ENCODE results near the gene NCF4. TPM values are rescaled to one million over a fixed set of nuclear protein-coding genes. Genes with fewer than 3 reads are reported as not detected.
A peak's percentile ranks its signal among the peaks of the same experiment; 100 is the strongest.

NCF4 gene
- total RNA-seq, 2 donors from 2014 or later, result not detected

GRCh38 chr22:36856121-36856791 lies 4.5 kb upstream of the NCF4 start:
- H3K9me3 ChIP-seq (ENCODE audit: control insufficient read depth, low read length), result no peaks in the 10 kb centered on the region
- peak overlapping the region; percentile 13 for H3K9ac ChIP-seq (ENCODE audit: extremely low read depth, low read length, poor library complexity, severe bottlenecking)
- 18 to 31% methylated on average over 8 to 30 of the region's 30 CpGs for WGBS, 2 experiments (ENCODE audit: insufficient coverage in 1 of 2, insufficient read length in 1 of 2)
- peaks cover 37% of the 10 kb centered on the region for H3K27me3 Mint-ChIP-seq (ENCODE audit: insufficient read depth)
- no peaks in the 10 kb centered on the region for H3K36me3 ChIP-seq (ENCODE audit: control insufficient read depth, insufficient read depth, low read length)
- no peaks in the 10 kb centered on the region for H3K4me1 ChIP-seq (ENCODE audit: control insufficient read depth, insufficient read depth, low read length)
- peaks cover 6% of the 10 kb centered on the region for H3K9me3 Mint-ChIP-seq
- peak; percentile 98 for DNase-seq
- H3K36me3 Mint-ChIP-seq (ENCODE audit: low read depth), result no peaks in the 10 kb centered on the region
- peaks cover 7% of the 10 kb centered on the region for H3K4me1 Mint-ChIP-seq
- TF ChIP-seq CTCF (conservative IDR thresholded peaks at IDR 0.05), result peak; percentile 100
- H3K27me3 ChIP-seq (ENCODE audit: control insufficient read depth, insufficient read depth, low read length, poor library complexity, severe bottlenecking), result peaks cover 28% of the 10 kb centered on the region
- peak overlapping the region; percentile 91 for H3K27ac Mint-ChIP-seq
- peak overlapping the region; percentile 6 for H3K4me3 Mint-ChIP-seq
- no peak overlapping the region for H3K27ac ChIP-seq (ENCODE audit: low read depth, low read length)
- no peak overlapping the region for H3K4me3 ChIP-seq (ENCODE audit: low read length)

- H3K27ac ChIP-seq (ENCODE audit: low read depth, low read length), result no peak overlapping the region
- no peak for DNase-seq
- Mint-ChIP-seq H3K4me3 (no peak overlapping the region), H3K36me3 (ENCODE audit: low read depth) (no peaks in the 10 kb centered on the region), H3K9me3 (peaks cover 6% of the 10 kb centered on the region), H3K27ac (no peak overlapping the region), H3K4me1 (peaks cover 7% of the 10 kb centered on the region), H3K27me3 (ENCODE audit: insufficient read depth) (peaks cover 37% of the 10 kb centered on the region)
- H3K36me3 ChIP-seq (ENCODE audit: control insufficient read depth, insufficient read depth, low read length), result no peaks in the 10 kb centered on the region
- H3K4me3 ChIP-seq (ENCODE audit: low read length), result no peak overlapping the region
- H3K4me1 ChIP-seq (ENCODE audit: control insufficient read depth, insufficient read depth, low read length), result no peaks in the 10 kb centered on the region
- 80 to 88% methylated on average over 7 to 8 of the region's 8 CpGs for WGBS, 2 experiments (ENCODE audit: insufficient coverage in 1 of 2, insufficient read length in 1 of 2)
- H3K27me3 ChIP-seq (ENCODE audit: control insufficient read depth, insufficient read depth, low read length, poor library complexity, severe bottlenecking), result peaks cover 28% of the 10 kb centered on the region
- no peak overlapping the region for H3K9ac ChIP-seq (ENCODE audit: extremely low read depth, low read length, poor library complexity, severe bottlenecking)
- no peaks in the 10 kb centered on the region for H3K9me3 ChIP-seq (ENCODE audit: control insufficient read depth, low read length)
- no peak for TF ChIP-seq CTCF (conservative IDR thresholded peaks at IDR 0.05)
Measured at GRCh38 chr22:36856792-36857135, 4.0 kb upstream of the NCF4 start.

GRCh38 chr22:36858156-36858555 lies 2.6 kb upstream of the NCF4 start:
- no peak overlapping the region for H3K27ac ChIP-seq (ENCODE audit: low read depth, low read length)
- no peak overlapping the region for H3K4me3 Mint-ChIP-seq
- H3K27me3 Mint-ChIP-seq (ENCODE audit: insufficient read depth), result peaks cover 35% of the 10 kb centered on the region
- no peaks in the 10 kb centered on the region for H3K4me1 ChIP-seq (ENCODE audit: control insufficient read depth, insufficient read depth, low read length)
- no peak overlapping the region for H3K27ac Mint-ChIP-seq
- H3K36me3 ChIP-seq (ENCODE audit: control insufficient read depth, insufficient read depth, low read length), result no peaks in the 10 kb centered on the region
- H3K9me3 ChIP-seq (ENCODE audit: control insufficient read depth, low read length), result no peaks in the 10 kb centered on the region
- WGBS, 2 experiments (ENCODE audit: insufficient coverage in 1 of 2, insufficient read length in 1 of 2), result 76 to 79% methylated on average over 6 to 9 of the region's 9 CpGs
- H3K9ac ChIP-seq (ENCODE audit: extremely low read depth, low read length, poor library complexity, severe bottlenecking), result no peak overlapping the region
- H3K36me3 Mint-ChIP-seq (ENCODE audit: low read depth), result no peaks in the 10 kb centered on the region
- H3K4me1 Mint-ChIP-seq, result peaks cover 7% of the 10 kb centered on the region
- H3K9me3 Mint-ChIP-seq, result peaks cover 4% of the 10 kb centered on the region
- peaks cover 28% of the 10 kb centered on the region for H3K27me3 ChIP-seq (ENCODE audit: control insufficient read depth, insufficient read depth, low read length, poor library complexity, severe bottlenecking)
- TF ChIP-seq CTCF (conservative IDR thresholded peaks at IDR 0.05), result no peak
- no peak for DNase-seq
- H3K4me3 ChIP-seq (ENCODE audit: low read length), result no peak overlapping the region

Data from endodermal cell (in vitro differentiated cells).